Body of pancreas (tissue), 4 donors: Measurements from ENCODE around the gene NUP37. TPM values are rescaled to one million over a fixed set of nuclear protein-coding genes. Genes with fewer than 3 reads are reported as not detected.
A peak's percentile ranks its signal among the peaks of the same experiment; 100 is the strongest.

Experiments
- ATAC-seq: fragments of 150-250 bp; one replicate; pipeline ENCODE4 v1.9.1; 2016
- DNase-seq, 4 donors: peaks; one replicate each; pipeline ENCODE4 v3.0.0-alpha.2; 2019
- H3K27ac ChIP-seq, 4 donors: fragments of 200-600 bp; sonication (generic); 1 replicate in 3 of 4; 2 replicates in 1 of 4; pipeline versions ENCODE4 v1.5.1 to v1.6.1; 2016 to 2019; ENCODE audit warnings: mild to moderate bottlenecking in 1 of 4, mixed read lengths in 1 of 4, moderate library complexity in 1 of 4
- H3K27me3 ChIP-seq, 2 donors: fragments of 200-600 bp; sonication (generic); one replicate each; pipeline ENCODE4 v1.6.0; 2016; ENCODE audit warnings: mild to moderate bottlenecking in 1 of 2
- H3K36me3 ChIP-seq, 2 donors: fragments of 200-600 bp; sonication (generic); replicated peaks in 1 of 2; 2 replicates each; pipeline ENCODE4 v1.5.1; 2016; ENCODE audit warnings: low read depth in 2 of 2; ENCODE audit not compliant: insufficient read depth in 1 of 2
- H3K4me1 ChIP-seq: fragments of 200-600 bp; sonication (generic); one replicate; pipeline ENCODE4 v1.6.0; 2016
- H3K4me3 ChIP-seq, 2 donors: fragments of 200-600 bp; sonication (generic); 1 replicate in 1 of 2; 2 replicates in 1 of 2; pipeline ENCODE4 v1.5.1; 2016 to 2019
- H3K9me3 ChIP-seq, 3 donors: fragments of 200-600 bp; sonication (generic); 1 replicate in 2 of 3; 2 replicates in 1 of 3; pipeline ENCODE4 v1.5.1; 2016
- CTCF ChIP-seq, 7 experiments: fragments of 450-650 bp in 4 of 7; fragments of 200-600 bp in 3 of 7; sonication (generic) in 3 of 7; IDR thresholded peaks; one replicate each; pipeline ENCODE4 v1.5.1; 2016 to 2019; ENCODE audit warnings: antibody characterized with exemption in 7 of 7
- POLR2A ChIP-seq, 3 donors: fragments of 450-650 bp; IDR thresholded peaks; one replicate each; pipeline ENCODE4 v1.6.1; 2016; ENCODE audit warnings: antibody characterized with exemption in 3 of 3, mild to moderate bottlenecking in 2 of 3
- WGBS, 2 donors: methylation state at CpG; one replicate each; pipeline ENCODE4 v1.1.5; 2017; 5-methylcytosine and 5-hydroxymethylcytosine counted together
- intact Hi-C: fragments of 100-400 bp; cut with DNase I; formaldehyde crosslinking; loops from one replicate; pipeline ENCODE4 v1.15.1; 2023
- total RNA-seq, 2 donors: library from RNA; depleted of rRNA; stranded (reverse); fragments of >200 nt; gene quantifications; one replicate each; pipeline ENCODE4 v1.1.0, GENCODE V29; 2016

The NUP37 gene
- total RNA-seq, 2 donors from 2014 or later: 12.2 TPM

- 90 to 94% methylated on average over 3 of the region's 3 CpGs for WGBS, 2 donors
- intact Hi-C loops: no loop called here
Observed at GRCh38 chr12:102063069-102063468, 56.8 kb downstream of the NUP37 start.

GRCh38 chr12:102062419-102062806 lies 57.5 kb downstream of the NUP37 start:
- DNase-seq (no peak), ATAC-seq (no peak)
- Histone ChIP-seq H3K9me3 (no peaks in the 10 kb centered on the region), H3K4me1 (no peaks in the 10 kb centered on the region), H3K27ac (no peak overlapping the region), H3K36me3 (no peaks in the 10 kb centered on the region), H3K27me3 (no peaks in the 10 kb centered on the region), H3K4me3 (no peak overlapping the region)
- intact Hi-C loops: no loop called here
- 65 to 70% methylated on average over 11 of the region's 11 CpGs for WGBS, 2 donors
- TF ChIP-seq POLR2A (IDR thresholded peaks at IDR 0.05) (no peak), CTCF (IDR thresholded peaks at IDR 0.05) (no peak)

More at GRCh38 chr12:102063069-102063468, 56.8 kb downstream of the NUP37 start:
- Histone ChIP-seq H3K27ac (no peak overlapping the region), H3K27me3 (no peaks in the 10 kb centered on the region), H3K4me3 (no peak overlapping the region), H3K9me3 (no peaks in the 10 kb centered on the region), H3K36me3 (no peaks in the 10 kb centered on the region), H3K4me1 (no peaks in the 10 kb centered on the region)
- DNase-seq (no peak), ATAC-seq (no peak)
- TF ChIP-seq POLR2A (IDR thresholded peaks at IDR 0.05): no peak
- TF ChIP-seq CTCF (IDR thresholded peaks at IDR 0.05): no peak

GRCh38 chr12:102061560-102062418 lies 58.1 kb downstream of the NUP37 start, which contains the start of gene WASHC3:
WASHC3 (minus strand) TSS chr12:102061991; CDS start chr12:102061962, 29 bp downstream.
- Histone ChIP-seq H3K9me3 (no peaks in the 10 kb centered on the region), H3K4me3 (peak within 1 kb of the TSS; percentile 59 to 88), H3K27me3 (no peaks in the 10 kb centered on the region), H3K4me1 (no peaks in the 10 kb centered on the region), H3K36me3 (no peaks in the 10 kb centered on the region), H3K27ac (peak within 1 kb of the TSS; percentile 22 to 79 (median 74))
- 1 to 2% methylated on average over 32 to 44 of the region's 44 CpGs for WGBS, 2 donors
- DNase-seq: peak; percentile 92 to 94 (median 93)
- TF ChIP-seq POLR2A (IDR thresholded peaks at IDR 0.05) (peak in 2 of 3 donors; percentile 66 to 78), CTCF (IDR thresholded peaks at IDR 0.05) (peak in 2 of 7 experiments; percentile 5 to 25)
- ATAC-seq: peak; percentile 98
- intact Hi-C loops: no loop called here

- intact Hi-C loops: no loop called here
- TF ChIP-seq POLR2A (IDR thresholded peaks at IDR 0.05): no peak
- no peak for TF ChIP-seq CTCF (IDR thresholded peaks at IDR 0.05)
- DNase-seq: no peak
- peak; percentile 13 for ATAC-seq
- Histone ChIP-seq H3K36me3 (no peaks in the 10 kb centered on the region), H3K9me3 (no peaks in the 10 kb centered on the region), H3K4me3 (peak overlapping the region; percentile 59 to 88), H3K27ac (peak overlapping the region in 3 of 4 donors; percentile 70 to 79 (median 78)), H3K4me1 (no peaks in the 10 kb centered on the region), H3K27me3 (no peaks in the 10 kb centered on the region)
- 7 to 18% methylated on average over 9 of the region's 9 CpGs for WGBS, 2 donors
Observed at GRCh38 chr12:102061096-102061559, 58.8 kb downstream of the NUP37 start.
